SHP77 (cell line): Measurements from ENCODE around the gene AHNAK.
A peak's percentile ranks its signal among the peaks of the same experiment; 100 is the strongest.

ENCODE experiments used
- DNase-seq, 2 experiments: peaks; one replicate each; lab custom pipeline; 2025; lab: John Stamatoyannopoulos, UW

Gene AHNAK

GRCh38 chr11:62404901-62405300 lies 141.7 kb downstream of the AHNAK start:
- no peak for DNase-seq

GRCh38 chr11:62404435-62404834 lies 142.2 kb downstream of the AHNAK start:
- no peak for DNase-seq

GRCh38 chr11:62402960-62403730 lies 143.5 kb downstream of the AHNAK start:
- DNase-seq: no peak

- DNase-seq: no peak
These were observed 144.2 kb downstream of the AHNAK start for GRCh38 chr11:62402226-62402959.

GRCh38 chr11:62401811-62402210 lies 144.8 kb downstream of the AHNAK start:
- no peak for DNase-seq

- no peak for DNase-seq
These were observed 145.2 kb downstream of the AHNAK start for GRCh38 chr11:62401356-62401755.

- no peak for DNase-seq
These were observed 145.8 kb downstream of the AHNAK start for GRCh38 chr11:62400760-62401159.

- DNase-seq: no peak
These were observed 146.3 kb downstream of the AHNAK start for GRCh38 chr11:62400281-62400680.

GRCh38 chr11:62399878-62400266 lies 146.7 kb downstream of the AHNAK start:
- no peak for DNase-seq

GRCh38 chr11:62399172-62399877 lies 147.3 kb downstream of the AHNAK start:
- no peak for DNase-seq

- no peak for DNase-seq
These were observed 148.3 kb downstream of the AHNAK start for GRCh38 chr11:62398011-62398994.

- DNase-seq: no peak
These were observed 150.6 kb downstream of the AHNAK start for GRCh38 chr11:62395885-62396551.

- peak; percentile 68 to 82 for DNase-seq
These were observed 151.6 kb downstream of the AHNAK start for GRCh38 chr11:62394825-62395538.

- DNase-seq: no peak
These were observed 152.9 kb downstream of the AHNAK start for GRCh38 chr11:62393735-62394134.

- DNase-seq: no peak
These were observed 153.5 kb downstream of the AHNAK start for GRCh38 chr11:62393061-62393611.

GRCh38 chr11:62392506-62392905 lies 154.1 kb downstream of the AHNAK start:
- DNase-seq: no peak

GRCh38 chr11:62391642-62392425 lies 154.8 kb downstream of the AHNAK start:
- no peak for DNase-seq

- DNase-seq: no peak
These were observed 155.9 kb downstream of the AHNAK start for GRCh38 chr11:62390722-62391121.

- DNase-seq: no peak
These were observed 156.4 kb downstream of the AHNAK start for GRCh38 chr11:62390237-62390636.
